ENCODE results near the gene NTRK2. TPM values are rescaled to one million over a fixed set of nuclear protein-coding genes. Genes with fewer than 3 reads are reported as not detected.

The NTRK2 gene
- total RNA-seq, 1 donor = not detected

GRCh38 chr9:84722388-84722989, 53.0 kb downstream of the NTRK2 start:
- no peak for DNase-seq (ENCODE audit: low read depth)
- no peak overlapping the region for H3K4me3 ChIP-seq (ENCODE audit: low read depth, low read length)
- TF ChIP-seq CTCF (IDR thresholded peaks at IDR 0.05; ENCODE audit: insufficient read depth, low read depth, low read length) = no peak

GRCh38 chr9:84723426-84723825, 53.9 kb downstream of the NTRK2 start:
- no peak for DNase-seq (ENCODE audit: low read depth)
- no peak overlapping the region for H3K4me3 ChIP-seq (ENCODE audit: low read depth, low read length)
- TF ChIP-seq CTCF (IDR thresholded peaks at IDR 0.05; ENCODE audit: insufficient read depth, low read depth, low read length) = no peak

GRCh38 chr9:84731696-84732095, 62.2 kb downstream of the NTRK2 start:
- no peak for TF ChIP-seq CTCF (IDR thresholded peaks at IDR 0.05; ENCODE audit: insufficient read depth, low read depth, low read length)
- H3K4me3 ChIP-seq (ENCODE audit: low read depth, low read length) = no peak overlapping the region
- no peak for DNase-seq (ENCODE audit: low read depth)

- TF ChIP-seq CTCF (IDR thresholded peaks at IDR 0.05; ENCODE audit: insufficient read depth, low read depth, low read length) = no peak
- no peak for DNase-seq (ENCODE audit: low read depth)
- no peak overlapping the region for H3K4me3 ChIP-seq (ENCODE audit: low read depth, low read length)
Measured at GRCh38 chr9:84736081-84736480, 66.6 kb downstream of the NTRK2 start.

- no peak for TF ChIP-seq CTCF (IDR thresholded peaks at IDR 0.05; ENCODE audit: insufficient read depth, low read depth, low read length)
- no peak for DNase-seq (ENCODE audit: low read depth)
- no peak overlapping the region for H3K4me3 ChIP-seq (ENCODE audit: low read depth, low read length)
Measured at GRCh38 chr9:84736536-84736935, 67.0 kb downstream of the NTRK2 start.

- no peak for TF ChIP-seq CTCF (IDR thresholded peaks at IDR 0.05; ENCODE audit: insufficient read depth, low read depth, low read length)
- no peak for DNase-seq (ENCODE audit: low read depth)
- H3K4me3 ChIP-seq (ENCODE audit: low read depth, low read length) = no peak overlapping the region
Measured at GRCh38 chr9:84738353-84738752, 68.8 kb downstream of the NTRK2 start.

GRCh38 chr9:84742261-84742660, 72.7 kb downstream of the NTRK2 start:
- no peak for TF ChIP-seq CTCF (IDR thresholded peaks at IDR 0.05; ENCODE audit: insufficient read depth, low read depth, low read length)
- no peak overlapping the region for H3K4me3 ChIP-seq (ENCODE audit: low read depth, low read length)
- DNase-seq (ENCODE audit: low read depth) = no peak
